ENCODE data around the gene ZFYVE9.

DNA sequence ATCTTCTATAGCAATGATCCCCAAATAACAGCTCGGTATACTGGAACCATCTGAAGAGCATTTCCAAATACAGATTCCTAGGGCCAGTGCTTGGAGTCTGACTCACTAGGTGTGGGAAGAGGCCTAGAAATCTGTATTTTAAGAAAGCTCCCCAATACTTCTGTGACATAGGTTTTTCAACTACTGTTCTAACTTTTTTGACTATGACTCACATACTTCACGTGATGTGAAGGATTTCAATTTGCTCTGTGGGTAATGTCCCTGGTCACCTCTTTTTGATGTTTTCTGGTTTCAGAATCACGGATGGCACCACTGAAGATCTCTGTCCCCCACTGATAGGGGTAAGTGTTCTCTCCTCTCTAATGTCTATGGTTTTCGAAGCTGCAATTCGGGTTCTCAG lies 251.3 kb downstream of the ZFYVE9 start:
- TF ChIP-seq, protein P1, sequence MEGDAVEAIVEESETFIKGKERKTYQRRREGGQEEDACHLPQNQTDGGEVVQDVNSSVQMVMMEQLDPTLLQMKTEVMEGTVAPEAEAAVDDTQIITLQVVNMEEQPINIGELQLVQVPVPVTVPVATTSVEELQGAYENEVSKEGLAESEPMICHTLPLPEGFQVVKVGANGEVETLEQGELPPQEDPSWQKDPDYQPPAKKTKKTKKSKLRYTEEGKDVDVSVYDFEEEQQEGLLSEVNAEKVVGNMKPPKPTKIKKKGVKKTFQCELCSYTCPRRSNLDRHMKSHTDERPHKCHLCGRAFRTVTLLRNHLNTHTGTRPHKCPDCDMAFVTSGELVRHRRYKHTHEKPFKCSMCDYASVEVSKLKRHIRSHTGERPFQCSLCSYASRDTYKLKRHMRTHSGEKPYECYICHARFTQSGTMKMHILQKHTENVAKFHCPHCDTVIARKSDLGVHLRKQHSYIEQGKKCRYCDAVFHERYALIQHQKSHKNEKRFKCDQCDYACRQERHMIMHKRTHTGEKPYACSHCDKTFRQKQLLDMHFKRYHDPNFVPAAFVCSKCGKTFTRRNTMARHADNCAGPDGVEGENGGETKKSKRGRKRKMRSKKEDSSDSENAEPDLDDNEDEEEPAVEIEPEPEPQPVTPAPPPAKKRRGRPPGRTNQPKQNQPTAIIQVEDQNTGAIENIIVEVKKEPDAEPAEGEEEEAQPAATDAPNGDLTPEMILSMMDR (IDR thresholded peaks at IDR 0.05; ENCODE audit: low read depth, low read length), result no peak
- TF ChIP-seq MYC (IDR thresholded peaks at IDR 0.05; ENCODE audit: low read depth, low read length), result no peak

Measured in NB4 (cell line).